ENCODE data around the gene NSUN4. TPM values are rescaled to one million over a fixed set of nuclear protein-coding genes. Genes with fewer than 3 reads are reported as not detected.

NSUN4 gene
- total RNA-seq, 1 donor = 22.9 TPM

DNA sequence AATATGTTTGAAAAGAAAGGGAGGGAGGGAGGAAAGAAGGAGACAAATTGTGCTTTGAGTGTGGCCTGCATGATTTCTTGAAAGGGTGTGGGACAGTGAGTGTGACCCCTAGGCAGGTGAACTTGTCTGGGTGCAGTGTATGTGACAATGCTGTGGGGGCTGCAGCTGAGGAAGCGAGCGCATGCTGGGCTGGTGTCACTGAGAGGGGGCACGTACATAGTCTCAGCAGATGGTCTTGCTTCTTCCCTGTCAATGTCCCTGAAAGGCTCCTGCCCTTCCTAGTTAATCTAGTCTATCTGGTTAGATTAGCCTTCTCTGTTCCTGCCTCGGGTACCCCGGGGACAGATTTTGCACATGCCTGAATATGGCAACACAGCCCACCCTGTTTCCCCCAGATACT lies 63.3 kb downstream of the NSUN4 start:
- no peak for TF ChIP-seq CTCF (IDR thresholded peaks at IDR 0.05; ENCODE audit: insufficient read depth, low read depth, low read length)
- no peak overlapping the region for H3K4me3 ChIP-seq (ENCODE audit: low read depth, low read length)
- no peak for DNase-seq (ENCODE audit: low read depth)

DNA sequence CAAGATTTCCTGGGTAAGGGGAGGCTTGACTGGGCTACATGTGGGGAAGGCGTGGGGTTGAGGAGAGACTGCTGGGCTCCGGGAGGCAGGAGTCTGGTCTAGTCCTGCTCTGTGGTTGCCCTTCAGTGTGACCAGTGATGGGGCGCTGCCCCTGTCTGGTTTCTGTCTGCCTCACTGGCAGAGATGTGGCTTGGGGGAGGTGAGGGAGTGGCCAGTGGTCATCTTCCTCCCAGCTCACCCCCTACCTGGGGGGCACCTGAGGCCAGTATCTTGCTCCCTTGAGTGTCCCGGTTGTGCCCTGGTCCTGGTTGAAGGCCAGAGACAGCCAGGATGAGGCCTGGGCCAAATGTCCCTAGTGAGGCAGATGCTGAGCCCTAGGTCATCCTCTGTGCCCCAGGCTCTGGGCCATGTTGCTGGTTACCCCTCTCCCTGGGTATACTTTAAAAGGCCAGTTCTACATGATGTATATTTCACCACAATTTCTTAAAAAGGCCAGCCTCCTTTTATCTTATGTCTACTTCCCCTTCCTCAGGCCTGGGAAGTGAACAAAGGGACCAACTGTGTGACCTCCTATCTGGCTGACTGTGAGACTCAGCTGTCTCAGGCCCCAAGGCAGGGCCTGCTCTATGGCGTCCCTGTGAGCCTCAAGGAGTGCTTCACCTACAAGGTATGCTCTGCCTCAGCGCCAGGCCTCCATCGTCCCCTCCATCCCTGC lies 64.0 kb downstream of the NSUN4 start:
- H3K4me3 ChIP-seq (ENCODE audit: low read depth, low read length) = no peak overlapping the region
- no peak for TF ChIP-seq CTCF (IDR thresholded peaks at IDR 0.05; ENCODE audit: insufficient read depth, low read depth, low read length)
- no peak for DNase-seq (ENCODE audit: low read depth)

- no peak for DNase-seq (ENCODE audit: low read depth)
- no peak for TF ChIP-seq CTCF (IDR thresholded peaks at IDR 0.05; ENCODE audit: insufficient read depth, low read depth, low read length)
These were observed 64.6 kb downstream of the NSUN4 start for GRCh38 chr1:46405197-46405555.

DNA sequence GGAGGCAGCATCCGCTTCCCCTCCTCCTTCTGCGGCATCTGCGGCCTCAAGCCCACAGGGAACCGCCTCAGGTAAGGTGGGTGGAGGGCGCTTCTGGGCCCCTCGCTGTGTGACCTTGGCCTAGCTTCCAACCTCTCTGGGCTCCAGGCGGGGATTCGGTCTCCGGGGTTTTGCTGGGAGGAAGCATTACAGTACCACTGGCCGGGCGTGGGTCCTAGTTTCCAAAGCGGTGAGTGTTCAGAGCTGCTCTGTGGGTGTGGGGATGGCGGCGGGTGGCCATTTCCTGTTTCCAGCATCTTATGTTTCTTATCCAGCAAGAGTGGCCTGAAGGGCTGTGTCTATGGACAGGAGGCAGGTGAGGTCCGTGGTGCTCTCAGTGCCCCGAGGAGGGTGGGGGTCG lies 65.1 kb downstream of the NSUN4 start:
- no peak for TF ChIP-seq CTCF (IDR thresholded peaks at IDR 0.05; ENCODE audit: insufficient read depth, low read depth, low read length)
- no peak overlapping the region for H3K4me3 ChIP-seq (ENCODE audit: low read depth, low read length)
- DNase-seq (ENCODE audit: low read depth) = no peak

More at GRCh38 chr1:46405197-46405555, 64.6 kb downstream of the NSUN4 start:
- no peak overlapping the region for H3K4me3 ChIP-seq (ENCODE audit: low read depth, low read length)

GRCh38 chr1:46406881-46407608 lies 66.4 kb downstream of the NSUN4 start:
- H3K4me3 ChIP-seq (ENCODE audit: low read depth, low read length) = no peak overlapping the region
- TF ChIP-seq CTCF (IDR thresholded peaks at IDR 0.05; ENCODE audit: insufficient read depth, low read depth, low read length) = no peak
- DNase-seq (ENCODE audit: low read depth) = no peak

DNA sequence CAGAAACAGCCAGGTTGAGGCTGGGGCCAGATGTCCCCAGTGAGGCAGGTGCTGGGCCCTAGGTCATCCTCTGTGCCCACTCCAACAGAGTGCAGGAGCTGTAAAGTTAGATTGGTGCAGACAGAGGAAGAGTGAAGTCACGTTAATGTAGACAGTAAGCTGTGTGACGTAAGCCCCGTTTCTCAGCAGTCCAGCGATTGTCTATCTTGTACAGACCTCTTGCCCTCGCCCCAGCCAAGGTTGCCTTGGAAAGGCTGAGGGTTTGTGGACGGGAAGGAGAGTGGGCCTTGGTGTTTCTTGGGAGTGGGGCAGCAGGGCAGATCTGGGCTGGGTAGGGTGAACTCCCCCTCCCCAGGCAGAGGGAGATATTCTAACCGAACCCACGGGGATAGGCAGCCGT lies 67.0 kb downstream of the NSUN4 start:
- no peak overlapping the region for H3K4me3 ChIP-seq (ENCODE audit: low read depth, low read length)
- TF ChIP-seq CTCF (IDR thresholded peaks at IDR 0.05; ENCODE audit: insufficient read depth, low read depth, low read length) = no peak
- DNase-seq (ENCODE audit: low read depth) = no peak

All from fibroblast of villous mesenchyme (primary cell).